Neuronal stem cell (in vitro differentiated cells): ENCODE results near the gene MCUB.
"Not testable (repeated sequence)": the region's sequence is repeated elsewhere in the genome, so short reads cannot be mapped to it uniquely, and the experiment has no call there.

Experiments
- DNase-seq: peaks from one replicate; pipeline ENCODE4 v3.0.0-alpha.2; 2013; ENCODE audit warnings: low spot score
- H2AFZ ChIP-seq: one replicate; pipeline ENCODE4 v1.6.1; 2013; ENCODE audit warnings: mild to moderate bottlenecking, low read length, inconsistent platforms
- H2AK5ac ChIP-seq: 2 replicates; pipeline ENCODE4 v1.6.1; 2013; ENCODE audit warnings: low read depth, mild to moderate bottlenecking, inconsistent platforms, low read length, moderate library complexity, mixed read lengths
- H2BK120ac ChIP-seq: 2 replicates; pipeline ENCODE4 v1.6.1; 2013; ENCODE audit warnings: low read depth, mild to moderate bottlenecking, inconsistent platforms, low read length, moderate library complexity, mixed read lengths
- H2BK12ac ChIP-seq: one replicate; pipeline ENCODE4 v1.6.1; 2013; ENCODE audit warnings: low read length, inconsistent platforms
- H2BK15ac ChIP-seq: 2 replicates; pipeline ENCODE4 v1.6.1; 2013; ENCODE audit warnings: mild to moderate bottlenecking, low read length, inconsistent platforms, mixed read lengths
- H2BK5ac ChIP-seq: one replicate; pipeline ENCODE4 v1.6.1; 2013; ENCODE audit warnings: inconsistent platforms, mild to moderate bottlenecking, low read length, moderate library complexity
- H3K14ac ChIP-seq: one replicate; pipeline ENCODE4 v1.6.1; 2013; ENCODE audit warnings: low read length, inconsistent platforms
- H3K18ac ChIP-seq: 2 replicates; pipeline ENCODE4 v1.6.1; 2013; ENCODE audit warnings: low read length, inconsistent platforms
- H3K23ac ChIP-seq: 2 replicates; pipeline ENCODE4 v1.6.1; 2013; ENCODE audit warnings: low read depth, mild to moderate bottlenecking, mixed read lengths, low read length, inconsistent platforms; ENCODE audit not compliant: poor library complexity
- H3K27ac ChIP-seq: replicated peaks from 3 replicates; pipeline ENCODE4 v1.5.1; 2013; ENCODE audit warnings: low read length, inconsistent platforms
- H3K27me3 ChIP-seq, 3 experiments: 2 replicates each; pipeline ENCODE4 v1.6.1; 2013; ENCODE audit warnings: low read length in 3 of 3, mild to moderate bottlenecking in 2 of 3, inconsistent platforms in 1 of 3, low read depth in 1 of 3, mixed read lengths in 1 of 3, moderate library complexity in 1 of 3; ENCODE audit not compliant: control insufficient read depth in 3 of 3, insufficient read depth in 3 of 3
- H3K36me3 ChIP-seq, 2 donors: replicated peaks in 1 of 2; 2 replicates each; pipeline ENCODE4 v1.6.1; 2013; ENCODE audit warnings: low read length in 2 of 2; ENCODE audit not compliant: control insufficient read depth in 2 of 2, insufficient read depth in 2 of 2
- H3K4ac ChIP-seq: 2 replicates; pipeline ENCODE4 v1.6.1; 2013; ENCODE audit warnings: inconsistent platforms, mild to moderate bottlenecking, low read length, moderate library complexity
- H3K4me1 ChIP-seq, 2 donors: 1 replicate in 1 of 2; 2 replicates in 1 of 2; pipeline ENCODE4 v1.6.1; 2013; ENCODE audit warnings: low read length in 2 of 2, low read depth in 1 of 2; ENCODE audit not compliant: control insufficient read depth in 2 of 2, insufficient read depth in 1 of 2
- H3K4me2 ChIP-seq: one replicate; pipeline ENCODE4 v1.6.1; 2013; ENCODE audit warnings: mild to moderate bottlenecking, low read length, inconsistent platforms; ENCODE audit not compliant: insufficient read depth, poor library complexity, severe bottlenecking
- H3K4me3 ChIP-seq, 2 donors: 2 replicates each; pipeline ENCODE4 v1.5.1; 2013; ENCODE audit warnings: low read length in 2 of 2, mild to moderate bottlenecking in 2 of 2, inconsistent platforms in 1 of 2, moderate library complexity in 1 of 2
- H3K79me1 ChIP-seq: one replicate; pipeline ENCODE4 v1.6.1; 2013; ENCODE audit warnings: low read depth, mild to moderate bottlenecking, inconsistent platforms, low read length, moderate library complexity
- H3K9ac ChIP-seq: one replicate; pipeline ENCODE4 v1.6.1; 2013; ENCODE audit warnings: mild to moderate bottlenecking, low read depth, low read length, inconsistent platforms; ENCODE audit not compliant: poor library complexity
- H3K9me3 ChIP-seq, 2 donors: replicated peaks in 1 of 2; 2 replicates each; pipeline versions ENCODE3 to v1.6.1; 2013; ENCODE audit warnings: low read length in 2 of 2, mild to moderate bottlenecking in 2 of 2, inconsistent platforms in 1 of 2, low read depth in 1 of 2, mixed read lengths in 1 of 2, moderate library complexity in 1 of 2; ENCODE audit not compliant: control insufficient read depth in 2 of 2, insufficient read depth in 1 of 2
- H4K8ac ChIP-seq: one replicate; pipeline ENCODE4 v1.6.1; 2013; ENCODE audit warnings: low read depth, mild to moderate bottlenecking, inconsistent platforms, low read length, moderate library complexity
- H4K91ac ChIP-seq: one replicate; pipeline ENCODE4 v1.6.1; 2013; ENCODE audit warnings: low read length, low read depth, mild to moderate bottlenecking, inconsistent platforms; ENCODE audit not compliant: poor library complexity
- WGBS, 2 donors: extraction: QIAGEN DNeasy Blood & Tissue Kit; methylation state at CpG; one replicate each; pipeline ENCODE4 v1.1.7; 2013; ENCODE audit warnings: missing lambda C conversion rate in 2 of 2, mixed read lengths in 1 of 2; ENCODE audit not compliant: insufficient read length in 2 of 2, insufficient replicate concordance in 1 of 2; ENCODE audit errors: extremely low coverage in 2 of 2; 5-methylcytosine and 5-hydroxymethylcytosine counted together

Gene MCUB

DNA sequence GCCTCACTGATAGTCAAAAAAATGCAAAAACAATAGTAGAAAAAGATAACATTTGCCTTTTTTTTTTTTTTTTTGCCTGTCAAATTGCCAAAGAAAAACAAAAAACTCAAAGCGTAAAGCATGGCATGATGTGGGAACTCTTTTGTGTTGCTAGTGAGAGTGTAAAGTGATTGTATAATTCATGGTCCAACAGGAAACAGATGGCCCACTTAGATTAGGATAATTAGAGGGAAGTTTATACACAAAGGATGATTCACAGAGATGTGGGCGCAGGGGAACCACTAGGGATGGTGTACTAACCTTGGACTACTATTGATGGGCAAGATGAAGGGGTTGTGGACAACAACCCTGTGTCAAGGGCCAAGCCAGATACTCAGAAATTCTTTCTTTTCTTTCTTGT lies 16.4 kb downstream of the MCUB start:
- Histone ChIP-seq H2AFZ (no peak overlapping the region), H4K8ac (no peak overlapping the region), H3K4ac (no peak overlapping the region), H2BK12ac (no peak overlapping the region), H2AK5ac (no peak overlapping the region), H3K79me1 (no peaks in the 10 kb centered on the region), H3K4me3 (no peak overlapping the region), H3K14ac (no peak overlapping the region), H3K9me3 (peaks cover 2 to 5% of the 10 kb centered on the region in 2 donors), H2BK5ac (no peak overlapping the region), H4K91ac (no peak overlapping the region), H3K4me2 (no peak overlapping the region), H3K27ac (no peak overlapping the region), H2BK15ac (no peak overlapping the region), H3K27me3 (no peaks in the 10 kb centered on the region), H3K4me1 (no peaks in the 10 kb centered on the region), H3K36me3 (no peaks in the 10 kb centered on the region), H3K9ac (no peak overlapping the region), H2BK120ac (no peak overlapping the region), H3K23ac (no peak overlapping the region), H3K18ac (no peak overlapping the region)
- WGBS, 2 donors, result no CpG with 5 or more reads among the region's 2 CpGs
- DNase-seq, result no peak

DNA sequence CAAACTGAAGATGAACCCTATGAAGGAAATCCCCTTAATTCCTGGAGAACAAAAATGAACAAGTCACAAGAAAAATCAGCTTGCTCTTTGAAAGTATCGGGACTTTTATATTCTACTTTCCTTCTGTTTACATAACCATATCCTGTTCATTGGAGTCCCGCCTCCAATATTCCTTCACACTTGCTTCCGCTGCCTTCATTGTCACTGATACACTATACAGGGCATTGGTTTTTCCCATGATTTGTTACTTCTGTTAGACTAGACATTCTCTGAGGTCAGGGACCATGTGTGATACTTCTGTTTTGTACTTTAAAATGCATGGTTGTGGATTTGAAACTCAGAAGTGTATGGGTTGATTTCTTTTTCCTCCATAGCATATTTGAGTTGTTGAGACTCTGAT lies 18.8 kb downstream of the MCUB start:
- no peak overlapping the region for H4K91ac ChIP-seq
- H3K79me1 ChIP-seq, result no peaks in the 10 kb centered on the region
- no peak overlapping the region for H3K23ac ChIP-seq
- WGBS, 2 donors, result no CpG with 5 or more reads among the region's 3 CpGs
- DNase-seq, result no peak
- no peak overlapping the region for H3K4ac ChIP-seq
- no peak overlapping the region for H3K4me3 ChIP-seq
- no peak overlapping the region for H3K14ac ChIP-seq
- H4K8ac ChIP-seq, result no peak overlapping the region
- H3K9me3 ChIP-seq, result peaks cover 0 to 5% of the 10 kb centered on the region in 2 donors
- H3K36me3 ChIP-seq, result no peaks in the 10 kb centered on the region
- no peak overlapping the region for H2BK12ac ChIP-seq
- H3K4me2 ChIP-seq, result no peak overlapping the region
- no peak overlapping the region for H3K27ac ChIP-seq
- no peak overlapping the region for H2AK5ac ChIP-seq
- H3K18ac ChIP-seq, result no peak overlapping the region
- H2BK15ac ChIP-seq, result no peak overlapping the region
- H2BK120ac ChIP-seq, result no peak overlapping the region
- no peak overlapping the region for H2AFZ ChIP-seq
- no peaks in the 10 kb centered on the region for H3K27me3 ChIP-seq
- no peaks in the 10 kb centered on the region for H3K4me1 ChIP-seq
- H3K9ac ChIP-seq, result no peak overlapping the region
- no peak overlapping the region for H2BK5ac ChIP-seq

DNA sequence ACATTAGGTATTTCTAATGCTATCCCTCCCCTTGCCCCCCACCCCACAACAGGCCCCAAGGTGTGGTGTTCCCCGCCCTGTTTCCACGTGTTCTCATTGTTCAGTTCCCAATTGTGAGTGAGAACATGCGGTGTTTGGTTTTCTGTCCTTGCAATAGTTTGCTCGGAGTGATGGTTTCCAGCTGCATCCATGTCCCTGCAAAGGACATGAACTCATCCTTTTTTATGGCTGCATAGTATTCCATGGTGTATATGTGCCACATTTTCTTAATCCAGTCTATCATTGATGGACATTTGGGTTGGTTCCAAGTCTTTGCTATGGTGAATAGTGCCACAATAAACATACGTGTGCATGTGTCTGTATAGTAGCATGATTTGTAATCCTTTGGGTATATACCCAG lies 20.0 kb downstream of the MCUB start:
- not testable (repeated sequence) for H4K91ac ChIP-seq, H3K4me2 ChIP-seq, H3K36me3 ChIP-seq, H2AK5ac ChIP-seq, H3K79me1 ChIP-seq, H3K27ac ChIP-seq, DNase-seq, H3K14ac ChIP-seq, H3K18ac ChIP-seq, H3K4me3 ChIP-seq, H4K8ac ChIP-seq, H2AFZ ChIP-seq, H3K27me3 ChIP-seq, H3K9me3 ChIP-seq, H2BK5ac ChIP-seq, H3K4me1 ChIP-seq, H2BK12ac ChIP-seq, H2BK120ac ChIP-seq, H3K4ac ChIP-seq, H3K9ac ChIP-seq, H3K23ac ChIP-seq, H2BK15ac ChIP-seq
- WGBS, 2 donors, result no CpG with 5 or more reads among the region's 5 CpGs

DNA sequence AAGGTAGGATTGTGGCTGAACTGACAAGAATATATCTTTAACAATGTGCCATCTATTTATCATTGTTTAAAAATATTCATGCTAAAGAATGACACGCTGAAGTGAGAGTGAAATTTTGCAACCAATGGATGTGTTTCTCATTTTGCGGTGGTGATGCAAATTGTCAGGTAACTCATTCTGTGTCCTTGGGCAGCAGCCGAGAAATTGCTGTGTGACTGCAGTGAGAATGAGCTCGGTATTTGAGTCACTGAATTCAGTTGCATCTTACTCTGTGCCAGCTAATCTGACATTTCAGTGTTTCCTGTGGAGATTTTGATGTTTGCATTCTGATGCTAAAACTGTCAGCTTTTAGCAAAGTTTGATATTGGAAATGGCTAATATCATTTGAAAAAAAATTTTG lies 28.1 kb downstream of the MCUB start:
- no peaks in the 10 kb centered on the region for H3K27me3 ChIP-seq
- no peak overlapping the region for H3K4me3 ChIP-seq
- H4K8ac ChIP-seq, result no peak overlapping the region
- H2BK120ac ChIP-seq, result no peak overlapping the region
- no peaks in the 10 kb centered on the region for H3K9me3 ChIP-seq
- no peak overlapping the region for H2BK12ac ChIP-seq
- no peak overlapping the region for H3K9ac ChIP-seq
- H3K18ac ChIP-seq, result no peak overlapping the region
- no peak for DNase-seq
- no peak overlapping the region for H3K14ac ChIP-seq
- H2AK5ac ChIP-seq, result no peak overlapping the region
- H3K27ac ChIP-seq, result no peak overlapping the region
- H3K23ac ChIP-seq, result no peak overlapping the region
- H3K4me2 ChIP-seq, result no peak overlapping the region
- H3K4ac ChIP-seq, result no peak overlapping the region
- no peak overlapping the region for H2AFZ ChIP-seq
- no peak overlapping the region for H2BK5ac ChIP-seq
- no peaks in the 10 kb centered on the region for H3K4me1 ChIP-seq
- H2BK15ac ChIP-seq, result no peak overlapping the region
- WGBS, 2 donors, result no CpG with 5 or more reads among the region's 4 CpGs
- H3K36me3 ChIP-seq, result no peaks in the 10 kb centered on the region
- H3K79me1 ChIP-seq, result peaks cover 2% of the 10 kb centered on the region
- no peak overlapping the region for H4K91ac ChIP-seq
